Upper lobe of left lung (tissue), 4 donors: ENCODE measurements around the gene OR13F1.

Source experiments
- CTCF ChIP-seq, 6 experiments: fragments of 450-650 bp in 4 of 6; fragments of 200-600 bp in 2 of 6; sonication (generic) in 2 of 6; IDR thresholded peaks; one replicate each; pipeline ENCODE4 v1.5.1; 2016 to 2019; ENCODE audit warnings: antibody characterized with exemption in 6 of 6
- EP300 ChIP-seq, 4 donors: sonication (generic); formaldehyde crosslinking; IDR thresholded peaks; one replicate each; pipeline ENCODE4 v1.5.1; 2017; ENCODE audit warnings: antibody characterized with exemption in 4 of 4, control low read depth in 2 of 4
- POLR2A ChIP-seq, 4 donors: fragments of 450-650 bp; IDR thresholded peaks; one replicate each; pipeline ENCODE4 v1.5.1; 2016 to 2017; ENCODE audit warnings: antibody characterized with exemption in 4 of 4, mild to moderate bottlenecking in 2 of 4
- POLR2AphosphoS5 ChIP-seq, 2 donors: sonication (generic); formaldehyde crosslinking; IDR thresholded peaks; one replicate each; pipeline ENCODE4 v1.5.1; 2017; ENCODE audit warnings: antibody characterized with exemption in 2 of 2

- TF ChIP-seq POLR2A (IDR thresholded peaks at IDR 0.05) (no peak), CTCF (IDR thresholded peaks at IDR 0.05) (no peak), POLR2AphosphoS5 (IDR thresholded peaks at IDR 0.05) (no peak), EP300 (IDR thresholded peaks at IDR 0.05) (no peak)
Observed at GRCh38 chr9:104527109-104527508, 23.0 kb downstream of the OR13F1 start, which contains the start of gene OR13C4.
